HG03064 (cell line): ENCODE data around the gene NEIL3.

Source experiments
- ATAC-seq: cut with Tn5 transposase; IDR thresholded peaks from one replicate; pipeline ENCODE4 v1.9.1; 2021; ENCODE audit warnings: low read depth; ENCODE audit not compliant: unreplicated experiment

NEIL3 gene

DNA sequence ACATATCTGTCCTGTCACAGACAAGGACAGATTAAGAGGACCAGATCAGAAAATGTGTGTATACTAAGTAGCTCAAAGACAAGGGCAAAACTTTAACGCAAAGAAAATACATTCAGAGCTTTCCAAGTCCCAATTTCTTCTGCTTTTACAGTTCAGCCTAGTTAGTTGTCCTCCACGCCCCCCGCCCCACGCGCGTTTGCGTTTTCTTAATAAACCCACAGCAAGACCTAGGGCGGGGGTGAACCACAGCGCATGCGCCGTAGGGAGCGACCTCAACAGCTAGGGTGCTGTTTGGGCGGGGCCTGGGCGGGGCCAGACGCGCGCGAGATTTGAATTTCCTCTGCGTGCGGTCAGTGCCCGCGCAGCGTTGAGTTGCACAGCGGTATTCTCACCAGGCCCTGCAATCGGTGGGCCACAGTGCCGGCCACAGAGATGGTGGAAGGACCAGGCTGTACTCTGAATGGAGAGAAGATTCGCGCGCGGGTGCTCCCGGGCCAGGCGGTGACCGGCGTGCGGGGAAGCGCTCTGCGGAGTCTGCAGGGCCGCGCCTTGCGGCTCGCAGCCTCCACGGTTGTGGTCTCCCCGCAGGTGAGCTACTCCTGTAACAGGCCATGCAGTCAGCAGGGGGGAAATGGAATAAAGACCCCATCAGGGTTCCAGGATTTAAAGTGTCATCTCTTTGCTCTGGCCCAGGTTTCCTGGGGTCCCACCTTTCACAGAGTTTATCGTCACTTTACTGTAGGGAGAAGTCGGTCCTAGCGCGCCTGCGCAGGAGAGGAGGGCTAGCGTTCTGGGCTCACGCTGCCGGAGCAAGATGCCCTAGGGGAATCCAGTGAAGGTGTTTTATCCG lies at the start of gene NEIL3:
Gene NEIL3 (plus strand): TSS at position 353 of the 850 bp plus-strand sequence. CDS start 80 bp downstream, at position 433.
- peak; percentile 93 for ATAC-seq

GRCh38 chr4:177263818-177264217 lies 45.9 kb upstream of the NEIL3 start:
- ATAC-seq: no peak

GRCh38 chr4:177264788-177265422 lies 44.8 kb upstream of the NEIL3 start:
- ATAC-seq: no peak

- no peak for ATAC-seq
Measured at GRCh38 chr4:177265729-177266128, 43.9 kb upstream of the NEIL3 start.

DNA sequence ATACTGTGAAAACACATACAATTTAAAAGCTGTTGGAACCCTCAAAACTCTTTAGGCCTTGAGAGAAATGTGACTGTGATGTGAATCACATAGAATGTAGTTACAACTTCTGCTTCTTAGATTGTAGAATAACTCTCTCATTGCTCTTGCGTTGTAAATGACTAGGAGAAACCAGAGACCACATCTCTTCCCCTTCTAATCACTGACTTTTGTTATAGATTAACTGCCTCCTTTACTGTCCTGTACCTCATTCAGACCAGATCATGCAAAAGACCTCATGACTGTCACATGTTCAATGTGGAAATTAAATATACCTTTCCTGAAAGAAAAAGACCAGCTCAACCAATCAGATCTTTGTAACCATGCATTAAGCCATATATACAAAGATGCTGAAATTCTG lies 43.2 kb upstream of the NEIL3 start:
- ATAC-seq: no peak

GRCh38 chr4:177267911-177268310 lies 41.8 kb upstream of the NEIL3 start:
- no peak for ATAC-seq

DNA sequence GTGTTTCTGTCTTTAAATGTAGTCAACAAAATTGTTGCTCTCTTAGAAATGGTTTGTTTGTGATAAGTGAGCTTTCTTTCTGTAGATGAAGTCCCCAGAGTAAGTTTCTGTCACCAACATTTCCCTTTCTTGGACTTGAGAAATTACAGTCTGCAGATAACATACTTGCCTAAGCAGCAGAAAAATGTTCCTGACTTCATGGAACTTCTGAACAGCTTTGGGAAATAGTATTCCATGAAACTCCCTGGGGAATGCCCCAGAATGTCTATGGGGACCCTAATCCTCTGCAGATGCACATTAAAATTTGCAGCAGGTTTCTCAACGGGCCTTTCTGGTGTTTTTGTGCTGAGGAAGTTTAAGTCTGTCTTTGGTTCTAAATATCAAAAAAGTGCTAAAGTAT lies 38.6 kb upstream of the NEIL3 start:
- ATAC-seq: no peak

- no peak for ATAC-seq
Measured at GRCh38 chr4:177271915-177272766, 37.5 kb upstream of the NEIL3 start.

GRCh38 chr4:177275999-177276398 lies 33.7 kb upstream of the NEIL3 start:
- no peak for ATAC-seq

DNA sequence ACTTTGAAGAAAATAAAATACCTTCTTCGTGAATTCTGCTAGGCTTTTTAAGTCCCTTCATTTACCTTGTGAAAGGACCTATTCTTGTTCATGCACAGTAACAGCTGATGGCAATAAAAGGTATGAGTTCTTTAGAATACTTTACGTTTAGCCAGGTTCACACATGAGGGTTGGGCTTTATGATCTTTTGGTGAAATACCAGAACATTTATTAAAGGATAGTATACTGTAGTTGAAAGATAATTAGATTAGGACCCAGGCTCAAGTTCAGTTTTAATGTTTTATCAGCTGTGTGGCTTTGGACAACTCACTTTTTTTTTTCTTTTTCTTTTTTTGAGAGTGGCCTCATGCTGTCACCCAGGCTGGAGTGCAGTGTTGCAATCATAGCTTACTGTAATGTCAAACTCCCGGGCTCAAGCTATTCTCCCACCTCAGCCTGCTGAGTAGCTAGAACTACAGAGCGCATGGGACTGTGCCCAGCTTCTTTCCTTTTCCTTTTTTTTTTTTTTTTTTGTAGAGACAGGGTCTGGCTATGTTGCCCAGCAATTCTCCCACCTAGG lies 28.2 kb upstream of the NEIL3 start:
- no peak for ATAC-seq

DNA sequence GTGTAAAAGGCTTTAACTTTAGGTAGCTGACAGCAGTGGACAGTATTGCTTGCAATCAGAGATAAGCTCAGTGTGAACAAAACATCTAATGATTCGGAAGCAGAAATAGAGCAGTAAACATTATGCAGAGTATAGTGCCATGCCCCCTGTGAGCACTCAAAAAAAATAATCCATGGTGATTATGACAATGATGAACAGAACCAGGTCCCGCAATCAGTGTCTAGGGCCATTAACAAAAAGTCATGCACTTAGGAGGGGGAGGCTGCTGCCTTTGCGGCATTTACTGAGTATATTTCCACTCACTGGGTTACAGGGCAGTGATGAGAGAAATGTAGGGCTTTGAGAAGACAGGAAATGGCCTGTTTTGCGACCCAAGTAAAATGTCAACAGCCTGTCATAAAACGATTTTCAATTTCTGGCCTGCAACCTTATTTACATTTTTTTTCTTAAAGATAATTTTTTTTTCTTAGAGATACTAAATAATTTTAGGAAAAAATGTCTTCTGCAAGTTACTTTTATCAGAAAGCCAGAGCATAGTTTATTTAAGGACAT lies 27.3 kb upstream of the NEIL3 start:
- no peak for ATAC-seq

GRCh38 chr4:177283167-177283566 lies 26.5 kb upstream of the NEIL3 start:
- ATAC-seq: no peak

GRCh38 chr4:177285953-177286352 lies 23.7 kb upstream of the NEIL3 start:
- no peak for ATAC-seq

GRCh38 chr4:177287255-177287654 lies 22.4 kb upstream of the NEIL3 start:
- no peak for ATAC-seq

GRCh38 chr4:177288335-177288734 lies 21.3 kb upstream of the NEIL3 start:
- no peak for ATAC-seq

- ATAC-seq: no peak
Measured at GRCh38 chr4:177290780-177291179, 18.9 kb upstream of the NEIL3 start.

DNA sequence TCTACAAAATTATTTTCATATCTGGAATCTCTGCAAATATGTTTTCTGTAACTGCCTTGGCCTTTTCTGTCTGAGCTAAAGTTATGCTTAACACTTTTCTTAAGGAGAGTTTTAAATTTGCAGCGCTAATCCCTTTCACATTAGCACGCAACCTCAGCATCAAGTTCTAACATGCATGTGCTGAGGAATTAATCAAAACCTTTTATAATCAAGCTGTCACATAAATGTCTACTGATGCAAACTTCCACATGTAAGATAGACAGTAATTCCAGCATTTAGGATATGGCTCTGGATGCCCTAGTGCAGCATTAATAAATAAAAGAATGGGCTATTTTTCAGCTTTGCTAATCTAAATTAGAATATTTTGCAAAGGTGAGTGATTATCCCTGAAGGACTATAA lies 17.5 kb upstream of the NEIL3 start:
- ATAC-seq: no peak

DNA sequence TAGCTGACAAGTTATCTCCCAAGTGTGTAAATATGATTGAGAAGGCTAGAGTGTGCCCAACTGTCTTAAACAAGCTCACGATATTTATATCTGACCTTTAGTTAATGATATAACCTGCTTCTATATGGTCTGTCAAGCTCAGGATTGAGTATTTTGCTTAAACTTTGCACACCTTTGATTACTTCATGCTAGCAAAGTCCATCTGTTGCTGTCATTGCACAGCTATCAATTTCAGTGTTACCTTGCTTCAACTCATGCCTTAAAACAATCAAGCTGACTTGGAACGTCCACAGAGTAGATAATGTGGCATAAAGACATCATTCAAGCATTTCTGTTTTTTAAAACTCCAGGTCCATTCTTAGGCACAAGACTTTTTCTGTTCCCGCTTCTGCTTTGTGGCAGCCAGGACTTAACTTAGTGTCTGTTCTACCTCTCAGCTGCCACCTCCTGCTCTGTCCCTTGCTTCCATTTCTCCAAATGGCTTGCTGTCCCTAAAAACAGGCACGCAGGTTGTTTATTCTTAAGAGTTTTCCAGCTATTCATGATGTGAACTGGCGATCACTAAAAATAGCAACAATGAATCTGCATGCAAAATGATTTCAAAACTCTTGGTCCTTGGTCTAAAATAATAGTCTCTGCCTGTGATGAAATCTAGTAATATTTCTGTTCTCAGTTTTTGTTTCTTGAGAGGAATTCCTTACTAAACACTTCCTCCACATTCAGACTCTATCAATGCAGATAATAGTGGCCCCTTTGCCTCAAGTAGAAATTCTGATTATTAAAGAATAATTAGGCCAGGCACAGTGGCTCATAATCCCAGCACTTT lies 16.3 kb upstream of the NEIL3 start:
- ATAC-seq: no peak

DNA sequence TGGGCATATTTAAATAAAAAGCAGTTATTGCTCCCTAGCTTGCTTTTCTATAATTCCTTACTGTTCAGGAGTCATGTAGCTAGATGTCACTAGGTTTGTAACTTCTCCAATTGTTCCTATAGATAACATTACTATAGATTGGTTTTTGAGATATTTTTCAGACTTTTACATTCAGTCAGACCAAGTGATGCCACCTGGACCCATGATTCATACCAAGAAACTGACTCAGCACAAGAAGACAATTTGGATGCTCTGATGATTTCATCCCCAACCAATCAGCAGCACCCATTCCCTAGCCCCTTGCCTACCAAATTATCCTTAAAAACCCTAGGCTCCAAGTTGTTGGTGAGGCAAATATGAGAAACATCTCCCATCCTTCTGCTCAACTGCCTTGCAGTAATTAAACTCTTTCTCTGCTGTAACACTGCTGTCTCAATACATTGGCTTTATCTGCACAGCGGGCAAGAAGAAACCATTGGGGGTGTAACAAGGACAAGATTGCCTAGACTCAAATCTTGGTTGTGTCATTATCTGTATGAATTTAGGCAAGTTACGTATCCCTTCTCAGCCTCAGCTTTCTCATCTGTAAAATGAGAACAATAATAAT lies 11.8 kb upstream of the NEIL3 start:
- ATAC-seq: no peak
